Esophagus squamous epithelium (tissue), 5 donors: ENCODE results near the gene RP2. TPM values are rescaled to one million over a fixed set of nuclear protein-coding genes. Genes with fewer than 3 reads are reported as not detected.

ENCODE experiments used
- DNase-seq: peaks from one replicate; lab custom pipeline; 2025; lab: John Stamatoyannopoulos, UW
- H3K27ac ChIP-seq, 4 donors: fragments of 200-600 bp; sonication (generic); one replicate each; pipeline ENCODE4 v1.5.1; 2016 to 2019; ENCODE audit warnings: mild to moderate bottlenecking in 1 of 4
- H3K27me3 ChIP-seq, 4 donors: fragments of 200-600 bp; sonication (generic); 1 replicate in 3 of 4; 2 replicates in 1 of 4; pipeline versions ENCODE4 v1.5.1 to v1.6.0; 2017 to 2021; ENCODE audit warnings: antibody characterized with exemption in 1 of 4
- H3K36me3 ChIP-seq, 3 donors: fragments of 200-600 bp; sonication (generic); one replicate each; pipeline ENCODE4 v1.5.1; 2016 to 2019
- H3K4me1 ChIP-seq, 3 donors: fragments of 200-600 bp; sonication (generic); one replicate each; pipeline ENCODE4 v1.5.1; 2017 to 2019
- H3K4me3 ChIP-seq, 4 donors: fragments of 200-600 bp; sonication (generic); 1 replicate in 3 of 4; 2 replicates in 1 of 4; pipeline ENCODE4 v1.5.1; 2016 to 2019; ENCODE audit warnings: mild to moderate bottlenecking in 2 of 4, moderate library complexity in 1 of 4
- H3K9me3 ChIP-seq, 3 donors: fragments of 200-600 bp; sonication (generic); one replicate each; pipeline ENCODE4 v1.5.1; 2016 to 2019
- POLR2A ChIP-seq, 4 donors: fragments of 450-650 bp; IDR thresholded peaks; one replicate each; pipeline ENCODE4 v1.6.1; 2017; ENCODE audit warnings: antibody characterized with exemption in 4 of 4, mild to moderate bottlenecking in 4 of 4, moderate library complexity in 3 of 4
- WGBS, 2 donors: methylation state at CpG; one replicate each; pipeline ENCODE4 v1.1.5; 2018; 5-methylcytosine and 5-hydroxymethylcytosine counted together
- intact Hi-C: fragments of 100-400 bp; cut with DNase I; formaldehyde crosslinking; loops from one replicate; pipeline ENCODE4 v1.15.0; 2022
- total RNA-seq, 4 donors: library from RNA; depleted of rRNA; stranded (reverse); fragments of >200 nt; gene quantifications; one replicate each; pipeline ENCODE4 v1.1.0, GENCODE V29; 2016
- TF ChIP-seq, protein P1 (sequence below), 6 experiments: fragments of 450-650 bp in 4 of 6; fragments of 200-600 bp in 2 of 6; sonication (generic) in 2 of 6; IDR thresholded peaks; one replicate each; pipeline ENCODE4 v1.5.1; 2016 to 2019; ENCODE audit warnings: antibody characterized with exemption in 6 of 6, mild to moderate bottlenecking in 4 of 6, moderate library complexity in 4 of 6
- donor health status: DM: yes; HTN: yes; CAD: no.

The RP2 gene
- total RNA-seq, 4 donors from 2014 or later: 14.9 to 21.9 (median 17.6) TPM

DNA sequence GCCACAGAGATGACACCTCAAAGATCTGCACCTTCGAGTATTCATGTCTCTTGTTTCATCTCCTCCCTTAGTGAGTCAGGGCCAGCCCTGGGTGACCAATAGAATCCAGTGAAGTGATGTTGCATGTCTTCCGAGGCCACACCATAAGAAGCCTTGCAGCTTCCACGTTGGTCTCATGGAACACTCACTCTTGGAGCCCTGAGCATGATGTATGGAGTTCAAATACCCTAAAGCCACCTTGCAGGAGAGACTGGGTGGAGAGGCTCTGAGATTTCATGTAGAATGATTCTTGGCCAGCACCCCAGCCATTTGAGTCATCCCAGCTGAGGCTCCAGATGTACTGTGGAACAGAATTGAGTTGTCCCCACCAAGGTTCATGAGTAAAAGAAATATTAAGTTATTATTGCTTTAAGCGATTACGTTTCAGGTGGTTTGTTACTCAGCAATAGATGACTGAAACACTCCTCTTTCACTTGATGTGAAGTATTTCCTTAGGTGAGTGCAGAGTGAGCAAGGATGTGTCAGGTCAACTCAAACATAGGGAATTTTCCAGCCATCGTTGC is 5.0 kb upstream of the RP2 start:
- H3K27ac ChIP-seq: peak overlapping the region in 2 of 4 donors; percentile 31 to 46
- WGBS, 2 donors: 40 to 52% methylated on average over 4 of the region's 6 CpGs
- intact Hi-C loops: no loop called here
- TF ChIP-seq POLR2A (IDR thresholded peaks at IDR 0.05): no peak
- TF ChIP-seq, protein P1, sequence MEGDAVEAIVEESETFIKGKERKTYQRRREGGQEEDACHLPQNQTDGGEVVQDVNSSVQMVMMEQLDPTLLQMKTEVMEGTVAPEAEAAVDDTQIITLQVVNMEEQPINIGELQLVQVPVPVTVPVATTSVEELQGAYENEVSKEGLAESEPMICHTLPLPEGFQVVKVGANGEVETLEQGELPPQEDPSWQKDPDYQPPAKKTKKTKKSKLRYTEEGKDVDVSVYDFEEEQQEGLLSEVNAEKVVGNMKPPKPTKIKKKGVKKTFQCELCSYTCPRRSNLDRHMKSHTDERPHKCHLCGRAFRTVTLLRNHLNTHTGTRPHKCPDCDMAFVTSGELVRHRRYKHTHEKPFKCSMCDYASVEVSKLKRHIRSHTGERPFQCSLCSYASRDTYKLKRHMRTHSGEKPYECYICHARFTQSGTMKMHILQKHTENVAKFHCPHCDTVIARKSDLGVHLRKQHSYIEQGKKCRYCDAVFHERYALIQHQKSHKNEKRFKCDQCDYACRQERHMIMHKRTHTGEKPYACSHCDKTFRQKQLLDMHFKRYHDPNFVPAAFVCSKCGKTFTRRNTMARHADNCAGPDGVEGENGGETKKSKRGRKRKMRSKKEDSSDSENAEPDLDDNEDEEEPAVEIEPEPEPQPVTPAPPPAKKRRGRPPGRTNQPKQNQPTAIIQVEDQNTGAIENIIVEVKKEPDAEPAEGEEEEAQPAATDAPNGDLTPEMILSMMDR (IDR thresholded peaks at IDR 0.05): no peak
- H3K4me1 ChIP-seq: no peaks in the 10 kb centered on the region
- H3K27me3 ChIP-seq: no peaks in the 10 kb centered on the region
- DNase-seq: no peak
- no peak overlapping the region for H3K4me3 ChIP-seq
- no peaks in the 10 kb centered on the region for H3K36me3 ChIP-seq
- no peaks in the 10 kb centered on the region for H3K9me3 ChIP-seq

DNA sequence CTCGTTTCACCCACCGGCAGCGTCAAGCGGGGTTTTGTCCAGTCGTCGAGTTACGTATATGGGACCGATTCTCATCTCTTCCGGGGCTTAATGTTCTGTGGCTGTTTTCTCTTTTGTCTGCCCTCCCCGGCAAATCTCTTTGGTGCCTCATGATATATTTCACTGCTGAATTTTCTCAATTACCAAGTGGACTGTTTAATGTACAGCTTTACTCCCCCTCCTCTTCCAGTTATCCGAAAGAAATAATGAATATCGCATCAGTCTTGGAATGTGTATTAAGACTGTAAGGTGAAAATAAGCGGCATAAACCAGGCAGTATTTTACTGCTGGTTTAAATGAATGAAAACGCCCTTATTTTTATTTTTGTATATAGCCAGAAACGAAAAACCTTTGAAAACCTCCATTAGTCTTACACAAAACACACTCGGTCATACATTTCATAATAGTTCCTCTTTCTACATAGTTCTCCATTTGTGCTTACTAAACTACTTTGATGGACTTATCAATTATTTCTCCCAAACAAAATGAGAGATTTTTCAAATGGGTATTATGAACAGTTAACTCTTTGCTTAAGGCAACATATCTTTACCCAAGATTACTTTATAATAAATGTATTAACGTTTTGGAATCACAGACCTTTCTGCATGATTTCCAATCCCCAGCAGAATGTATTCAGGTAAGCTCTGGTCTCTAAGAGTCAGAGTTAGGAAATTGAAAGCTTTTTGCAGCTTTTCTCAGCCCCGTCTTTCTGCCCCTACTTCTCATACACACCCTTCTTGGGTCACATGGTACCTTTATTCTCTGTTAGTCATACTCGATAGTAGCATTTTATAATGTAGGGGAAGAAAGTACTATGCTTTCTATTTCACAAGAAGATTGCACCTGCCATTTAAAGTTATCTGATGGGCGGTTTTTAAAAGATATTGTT is 979 bp downstream of the RP2 start:
- peaks cover 0 to 35% (median 13%) of the 10 kb centered on the region in 3 donors for H3K4me1 ChIP-seq
- no peaks in the 10 kb centered on the region for H3K9me3 ChIP-seq
- H3K36me3 ChIP-seq: no peaks in the 10 kb centered on the region
- peak overlapping the region; percentile 92 to 96 (median 95) for H3K27ac ChIP-seq
- 2 to 36% methylated on average over 14 to 20 of the region's 20 CpGs for WGBS, 2 donors
- no peaks in the 10 kb centered on the region for H3K27me3 ChIP-seq
- TF ChIP-seq, protein P1 (IDR thresholded peaks at IDR 0.05): no peak
- TF ChIP-seq POLR2A (IDR thresholded peaks at IDR 0.05): no peak
- intact Hi-C loops: no loop called here
- H3K4me3 ChIP-seq: peak overlapping the region; percentile 65 to 81 (median 73)
- no peak for DNase-seq

DNA sequence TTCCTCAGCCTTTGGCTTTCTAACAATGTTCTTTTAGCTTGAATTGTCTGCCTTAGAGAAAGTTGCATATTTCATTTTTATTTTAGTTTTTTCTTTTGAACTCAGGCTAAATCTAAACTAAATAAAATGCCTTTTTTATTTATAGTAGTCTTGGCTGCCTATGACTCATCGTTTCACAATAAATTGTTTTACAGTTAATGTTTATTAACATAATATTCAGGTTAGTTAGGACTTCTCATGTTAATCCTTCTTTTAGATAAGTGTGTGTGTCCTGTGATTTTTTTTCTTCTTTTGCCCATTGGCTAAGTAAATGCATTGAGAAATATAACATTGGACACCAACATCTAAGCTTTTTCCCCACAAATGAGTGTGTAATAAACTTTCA is 1.6 kb downstream of the RP2 start:
- Histone ChIP-seq H3K27ac (peak overlapping the region in 3 of 4 donors; percentile 95 to 96 (median 95)), H3K4me1 (peaks cover 0 to 35% (median 13%) of the 10 kb centered on the region in 3 donors), H3K36me3 (no peaks in the 10 kb centered on the region), H3K4me3 (peak overlapping the region; percentile 65 to 81 (median 73)), H3K27me3 (no peaks in the 10 kb centered on the region), H3K9me3 (no peaks in the 10 kb centered on the region)
- TF ChIP-seq, protein P1 (IDR thresholded peaks at IDR 0.05): no peak
- no peak for TF ChIP-seq POLR2A (IDR thresholded peaks at IDR 0.05)
- DNase-seq: no peak
- 6 to 47% methylated on average over 1 of the region's 1 CpG for WGBS, 2 donors
- intact Hi-C loops: no loop called here

DNA sequence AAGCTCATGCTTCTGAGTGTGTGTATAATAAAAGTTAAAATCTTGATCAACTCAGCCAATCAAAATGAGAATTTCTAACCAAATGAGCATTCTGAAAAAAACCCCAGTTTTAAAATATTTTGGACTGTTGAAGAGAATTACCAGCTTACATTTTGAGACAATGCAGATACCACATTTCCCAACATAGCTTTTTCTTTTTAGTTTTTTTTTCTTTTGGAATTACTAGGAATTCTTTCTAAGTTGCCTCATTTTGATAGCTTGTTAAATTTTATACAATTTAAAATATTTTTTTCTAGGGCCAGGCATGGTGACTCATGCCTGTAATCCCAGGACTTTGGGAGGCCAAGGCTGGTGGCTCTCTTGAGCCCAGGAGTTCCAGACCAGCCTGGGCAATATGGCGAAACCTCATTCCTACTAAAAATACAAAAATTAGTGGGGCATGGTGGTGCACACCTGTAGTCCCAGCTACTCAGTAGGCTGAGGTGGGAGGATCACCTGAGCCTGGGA is 2.2 kb downstream of the RP2 start:
- H3K27ac ChIP-seq: peak overlapping the region in 2 of 4 donors; percentile 95
- no peaks in the 10 kb centered on the region for H3K36me3 ChIP-seq
- WGBS, 2 donors: 67% methylated on average over 1 of the region's 1 CpG; no CpG with 5 or more reads in 1 of the 2 donors
- H3K4me3 ChIP-seq: peak overlapping the region in 1 of 4 donors; percentile 69
- H3K27me3 ChIP-seq: no peaks in the 10 kb centered on the region
- peaks cover 0 to 35% (median 13%) of the 10 kb centered on the region in 3 donors for H3K4me1 ChIP-seq
- DNase-seq: no peak
- TF ChIP-seq, protein P1 (IDR thresholded peaks at IDR 0.05): no peak
- TF ChIP-seq POLR2A (IDR thresholded peaks at IDR 0.05): no peak
- no peaks in the 10 kb centered on the region for H3K9me3 ChIP-seq
- intact Hi-C loops: no loop called here

DNA sequence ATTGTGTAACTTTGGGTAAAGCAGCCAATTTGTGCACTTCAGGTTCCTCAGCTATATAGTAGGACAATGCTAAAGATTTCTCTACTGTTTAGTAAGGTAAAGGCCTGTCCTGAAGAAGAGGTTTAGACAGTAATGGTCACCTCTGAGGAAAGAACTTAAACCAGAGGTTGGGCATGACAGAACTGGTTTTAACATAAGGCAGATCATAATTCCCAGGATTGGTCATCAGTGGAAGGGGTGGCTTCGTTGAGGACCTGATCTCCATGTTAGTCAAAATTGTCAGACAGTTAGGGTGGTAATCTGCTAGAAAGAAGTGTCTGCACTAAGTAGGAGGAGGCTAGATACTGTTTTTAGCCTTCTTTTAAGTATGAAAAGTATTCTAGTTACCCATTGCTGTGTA is 4.1 kb downstream of the RP2 start:
- Histone ChIP-seq H3K9me3 (no peaks in the 10 kb centered on the region), H3K27me3 (no peaks in the 10 kb centered on the region), H3K27ac (peak overlapping the region in 1 of 4 donors; percentile 33), H3K36me3 (no peaks in the 10 kb centered on the region), H3K4me1 (peaks cover 0 to 35% (median 13%) of the 10 kb centered on the region in 3 donors), H3K4me3 (no peak overlapping the region)
- 14 to 60% methylated on average over 1 of the region's 1 CpG for WGBS, 2 donors
- no peak for DNase-seq
- no peak for TF ChIP-seq POLR2A (IDR thresholded peaks at IDR 0.05)
- TF ChIP-seq, protein P1 (IDR thresholded peaks at IDR 0.05): no peak
- intact Hi-C loops: no loop called here
